ENCODE results near the gene UBASH3A.

DNA sequence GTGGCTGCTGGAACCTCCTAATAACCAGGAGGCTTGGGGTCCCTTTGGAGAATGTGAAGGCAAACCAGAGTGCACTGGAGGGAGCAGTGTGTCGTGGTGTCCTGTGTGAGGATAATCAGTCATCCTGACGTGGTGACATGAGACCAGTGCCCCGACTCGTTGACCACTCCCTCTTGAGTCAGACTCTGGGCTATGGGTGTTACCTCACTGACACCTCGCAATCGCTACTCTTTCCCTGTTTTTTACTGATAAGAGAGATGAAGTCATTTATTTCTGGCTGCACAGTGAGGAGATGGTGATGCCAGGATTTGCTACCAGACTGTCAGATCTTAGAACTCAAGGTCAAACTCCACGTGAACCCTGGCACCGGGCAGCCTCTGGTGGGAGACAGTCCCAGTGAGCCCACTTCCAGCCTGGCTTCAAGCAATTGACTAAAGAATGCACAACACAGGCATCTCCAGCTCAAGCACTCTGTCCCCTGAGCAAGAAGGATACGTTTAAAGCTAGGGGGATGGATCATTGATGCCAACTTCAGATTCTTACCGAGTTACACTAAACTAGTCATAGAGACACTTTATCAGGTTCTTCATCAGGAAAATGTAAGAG lies 30.3 kb downstream of the UBASH3A start:
- TF ChIP-seq, protein P1, sequence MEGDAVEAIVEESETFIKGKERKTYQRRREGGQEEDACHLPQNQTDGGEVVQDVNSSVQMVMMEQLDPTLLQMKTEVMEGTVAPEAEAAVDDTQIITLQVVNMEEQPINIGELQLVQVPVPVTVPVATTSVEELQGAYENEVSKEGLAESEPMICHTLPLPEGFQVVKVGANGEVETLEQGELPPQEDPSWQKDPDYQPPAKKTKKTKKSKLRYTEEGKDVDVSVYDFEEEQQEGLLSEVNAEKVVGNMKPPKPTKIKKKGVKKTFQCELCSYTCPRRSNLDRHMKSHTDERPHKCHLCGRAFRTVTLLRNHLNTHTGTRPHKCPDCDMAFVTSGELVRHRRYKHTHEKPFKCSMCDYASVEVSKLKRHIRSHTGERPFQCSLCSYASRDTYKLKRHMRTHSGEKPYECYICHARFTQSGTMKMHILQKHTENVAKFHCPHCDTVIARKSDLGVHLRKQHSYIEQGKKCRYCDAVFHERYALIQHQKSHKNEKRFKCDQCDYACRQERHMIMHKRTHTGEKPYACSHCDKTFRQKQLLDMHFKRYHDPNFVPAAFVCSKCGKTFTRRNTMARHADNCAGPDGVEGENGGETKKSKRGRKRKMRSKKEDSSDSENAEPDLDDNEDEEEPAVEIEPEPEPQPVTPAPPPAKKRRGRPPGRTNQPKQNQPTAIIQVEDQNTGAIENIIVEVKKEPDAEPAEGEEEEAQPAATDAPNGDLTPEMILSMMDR (optimal IDR thresholded peaks at IDR 0.05 in 1 of 3, IDR thresholded peaks at IDR 0.05 in 1 of 3, conservative IDR thresholded peaks at IDR 0.05 in 1 of 3; ENCODE audit: extremely low read depth in 1 of 3, insufficient read depth in 2 of 3, low read length in 3 of 3): no peak
- TF ChIP-seq EZH2 (IDR thresholded peaks at IDR 0.05; ENCODE audit: low read length): no peak
